H9 (cell line): ENCODE data around the gene S100A7. TPM values are rescaled to one million over a fixed set of nuclear protein-coding genes. Genes with fewer than 3 reads are reported as not detected.

Experiments
- DNase-seq: peaks from one replicate; pipeline ENCODE4 v3.0.0-alpha.2; 2017
- H2AFZ ChIP-seq: one replicate; pipeline ENCODE4 v1.6.1; 2013; ENCODE audit warnings: mild to moderate bottlenecking, low read length, control low read depth, moderate library complexity
- H2AK5ac ChIP-seq: 2 replicates; pipeline ENCODE4 v1.6.1; 2013; ENCODE audit warnings: low read length, control low read depth, mixed read lengths; ENCODE audit not compliant: insufficient read length
- H2BK120ac ChIP-seq: one replicate; pipeline ENCODE4 v1.6.1; 2013; ENCODE audit warnings: low read depth, mild to moderate bottlenecking, low read length, control low read depth, inconsistent platforms; ENCODE audit not compliant: poor library complexity, severe bottlenecking
- H2BK12ac ChIP-seq: 2 replicates; pipeline ENCODE4 v1.6.1; 2013; ENCODE audit warnings: low read length, control low read depth, mixed read lengths, low read depth; ENCODE audit not compliant: insufficient read length
- H2BK15ac ChIP-seq: 2 replicates; pipeline ENCODE4 v1.6.1; 2013; ENCODE audit warnings: low read depth, low read length, control low read depth
- H2BK20ac ChIP-seq: one replicate; pipeline ENCODE4 v1.6.1; 2013; ENCODE audit warnings: low read depth, mild to moderate bottlenecking, low read length, control low read depth, inconsistent platforms; ENCODE audit not compliant: poor library complexity, severe bottlenecking
- H2BK5ac ChIP-seq: 2 replicates; pipeline ENCODE4 v1.6.1; 2013; ENCODE audit warnings: low read length, control low read depth, mixed read lengths; ENCODE audit not compliant: insufficient read length
- H3K14ac ChIP-seq: 2 replicates; pipeline ENCODE4 v1.6.1; 2013; ENCODE audit warnings: low read length, control low read depth; ENCODE audit not compliant: insufficient read depth
- H3K18ac ChIP-seq: 2 replicates; pipeline ENCODE4 v1.6.1; 2013; ENCODE audit warnings: low read depth, mild to moderate bottlenecking, mixed read lengths, low read length, control low read depth; ENCODE audit not compliant: insufficient read length
- H3K23ac ChIP-seq: 2 replicates; pipeline ENCODE4 v1.6.1; 2013; ENCODE audit warnings: low read length, control low read depth, mixed read lengths, low read depth; ENCODE audit not compliant: insufficient read length
- H3K23me2 ChIP-seq: 2 replicates; pipeline ENCODE4 v1.6.1; 2013; ENCODE audit warnings: low read depth, mild to moderate bottlenecking, mixed read lengths, low read length, control low read depth; ENCODE audit not compliant: insufficient read length, poor library complexity, severe bottlenecking
- H3K27ac ChIP-seq: 2 replicates; pipeline ENCODE4 v1.5.1; 2013; ENCODE audit warnings: low read length, control low read depth, mixed read lengths, low read depth; ENCODE audit not compliant: insufficient read length
- H3K27me3 ChIP-seq: 2 replicates; pipeline ENCODE4 v1.6.1; 2013; ENCODE audit warnings: low read length, control low read depth, inconsistent platforms; ENCODE audit not compliant: insufficient read depth
- H3K4ac ChIP-seq: 2 replicates; pipeline ENCODE4 v1.6.1; 2013; ENCODE audit warnings: low read depth, mild to moderate bottlenecking, control low read depth, inconsistent platforms, low read length, moderate library complexity
- H3K4me1 ChIP-seq: 2 replicates; pipeline ENCODE4 v1.6.1; 2013; ENCODE audit warnings: low read length, control low read depth, inconsistent platforms; ENCODE audit not compliant: insufficient read depth
- H3K4me2 ChIP-seq: 2 replicates; pipeline ENCODE4 v1.6.1; 2013; ENCODE audit warnings: low read length, control low read depth, mixed read lengths; ENCODE audit not compliant: insufficient read length, insufficient read depth
- H3K56ac ChIP-seq: 2 replicates; pipeline ENCODE4 v1.6.1; 2013; ENCODE audit warnings: low read depth, mild to moderate bottlenecking, mixed read lengths, low read length, control low read depth; ENCODE audit not compliant: insufficient read length
- H3K79me1 ChIP-seq: 2 replicates; pipeline ENCODE4 v1.6.1; 2013; ENCODE audit warnings: low read depth, mild to moderate bottlenecking, moderate library complexity, low read length, control low read depth, inconsistent platforms; ENCODE audit not compliant: insufficient read depth, poor library complexity, severe bottlenecking
- H3K79me2 ChIP-seq: 2 replicates; pipeline ENCODE4 v1.6.1; 2013; ENCODE audit warnings: low read length, control low read depth, inconsistent platforms; ENCODE audit not compliant: insufficient read depth
- H3K9ac ChIP-seq: 2 replicates; pipeline ENCODE4 v1.6.1; 2013; ENCODE audit warnings: low read length, control low read depth, mixed read lengths; ENCODE audit not compliant: insufficient read length; ENCODE audit errors: extremely low read depth
- H3K9me3 ChIP-seq: one replicate; pipeline ENCODE4 v1.6.1; 2013; ENCODE audit warnings: low read depth, low read length, inconsistent platforms; ENCODE audit not compliant: control insufficient read depth
- H3T11ph ChIP-seq: one replicate; pipeline ENCODE4 v1.6.1; 2013; ENCODE audit warnings: mild to moderate bottlenecking, low read length, control low read depth, inconsistent platforms
- H4K20me1 ChIP-seq: one replicate; pipeline ENCODE4 v1.6.1; 2013; ENCODE audit not compliant: control insufficient read depth, insufficient read length, insufficient read depth
- H4K5ac ChIP-seq: 2 replicates; pipeline ENCODE4 v1.6.1; 2013; ENCODE audit warnings: low read depth, mild to moderate bottlenecking, mixed read lengths, low read length, control low read depth; ENCODE audit not compliant: insufficient read length
- H4K8ac ChIP-seq: replicated peaks from 2 replicates; pipeline ENCODE4 v1.6.1; 2013; ENCODE audit warnings: low read length, control low read depth, mixed read lengths, low read depth; ENCODE audit not compliant: insufficient read length
- H4K91ac ChIP-seq: 2 replicates; pipeline ENCODE4 v1.6.1; 2013; ENCODE audit warnings: low read depth, mild to moderate bottlenecking, moderate library complexity, mixed read lengths, low read length, control low read depth; ENCODE audit not compliant: insufficient read length
- H3K27ac Mint-ChIP-seq, 3 experiments: 2 replicates in 2 of 3; 3 replicates in 1 of 3; pipeline ENCODE4 v1.8.0; 2020 to 2021; ENCODE audit warnings: mixed read lengths in 3 of 3, mild to moderate bottlenecking in 1 of 3, moderate library complexity in 1 of 3
- H3K27me3 Mint-ChIP-seq: 2 replicates; pipeline ENCODE4 v1.8.0; 2021; ENCODE audit warnings: low read depth, mild to moderate bottlenecking, moderate library complexity, mixed read lengths
- H3K36me3 Mint-ChIP-seq, 3 experiments: 2 replicates in 2 of 3; 3 replicates in 1 of 3; pipeline ENCODE4 v1.8.0; 2020 to 2021; ENCODE audit warnings: low read depth in 3 of 3, mixed read lengths in 3 of 3; ENCODE audit not compliant: insufficient read depth in 1 of 3
- H3K4me1 Mint-ChIP-seq, 2 experiments: 2 replicates each; pipeline ENCODE4 v1.8.0; 2020; ENCODE audit warnings: mixed read lengths in 2 of 2
- H3K4me3 Mint-ChIP-seq, 2 experiments: 2 replicates in 1 of 2; 3 replicates in 1 of 2; pipeline ENCODE4 v1.8.0; 2020 to 2021; ENCODE audit warnings: mild to moderate bottlenecking in 2 of 2, mixed read lengths in 2 of 2, moderate library complexity in 1 of 2
- H3K9me3 Mint-ChIP-seq, 2 experiments: 2 replicates in 1 of 2; 3 replicates in 1 of 2; pipeline ENCODE4 v1.8.0; 2020; ENCODE audit warnings: mild to moderate bottlenecking in 2 of 2, mixed read lengths in 2 of 2, moderate library complexity in 1 of 2
- CTCF ChIP-seq: fragments of 200-600 bp; sonication (generic); conservative IDR thresholded peaks from 3 replicates; pipeline ENCODE4 v1.8.0; 2021; ENCODE audit warnings: antibody characterized with exemption, mild to moderate bottlenecking
- WGBS: extraction: QIAGEN DNeasy Blood & Tissue Kit; methylation state at CpG from one replicate; pipeline ENCODE4 v1.1.7; 2013; ENCODE audit warnings: missing lambda C conversion rate, low lambda C conversion rate, mixed read lengths; ENCODE audit not compliant: insufficient read length; ENCODE audit errors: extremely low coverage; 5-methylcytosine and 5-hydroxymethylcytosine counted together
- total RNA-seq: library from RNA; stranded (reverse); gene quantifications from 2 replicates; pipeline ENCODE4 v1.2.1, GENCODE V29; 2021

The S100A7 gene
- total RNA-seq, 1 experiment from 2014 or later: not detected

- Mint-ChIP-seq H3K4me3 (no peak overlapping the region), H3K27ac (no peak overlapping the region; a peak in 1 of 7 replicates), H3K36me3 (no peaks in the 10 kb centered on the region), H3K27me3 (no peaks in the 10 kb centered on the region; the same call in 1 of the 2 replicates), H3K4me1 (peaks cover 11 to 23% of the 10 kb centered on the region in 2 experiments), H3K9me3 (no peaks in the 10 kb centered on the region; a peak in 1 of 5 replicates)
- Histone ChIP-seq H3K9me3 (no peaks in the 10 kb centered on the region), H3T11ph (no peak overlapping the region), H3K4ac (no peak overlapping the region), H3K79me2 (no peaks in the 10 kb centered on the region), H2BK120ac (no peak overlapping the region), H3K4me1 (no peaks in the 10 kb centered on the region; the same call in 1 of the 2 replicates), H2BK20ac (no peak overlapping the region), H2BK12ac (no peak overlapping the region), H2BK5ac (no peak overlapping the region), H2AK5ac (no peak overlapping the region), H3K4me2 (no peak overlapping the region), H2BK15ac (no peak overlapping the region), H3K27ac (no peak overlapping the region), H3K23ac (no peak overlapping the region), H3K14ac (no peak overlapping the region), H3K18ac (no peak overlapping the region), H2AFZ (no peak overlapping the region), H3K23me2 (no peaks in the 10 kb centered on the region), H3K9ac (no peak overlapping the region), H4K20me1 (no peaks in the 10 kb centered on the region), H3K27me3 (no peaks in the 10 kb centered on the region), H3K79me1 (no peaks in the 10 kb centered on the region), H4K5ac (no peak overlapping the region), H4K8ac (no peak overlapping the region), H3K56ac (no peak overlapping the region), H4K91ac (no peak overlapping the region)
- no peak for DNase-seq
- TF ChIP-seq CTCF: no peak
- WGBS: no CpG with 5 or more reads among the region's 6 CpGs
Observed at GRCh38 chr1:153493343-153493960, 33.0 kb upstream of the S100A7 start.
